Adrenal gland (tissue), 12 donors: ENCODE data around the gene PRPF38B. TPM values are rescaled to one million over a fixed set of nuclear protein-coding genes. Genes with fewer than 3 reads are reported as not detected.

Source experiments
- DNase-seq, 7 donors: peaks; one replicate each; pipeline ENCODE4 v3.0.0-alpha.2; 2019 to 2020
- H3K27ac ChIP-seq, 5 donors: fragments of 200-600 bp; sonication (generic) in 4 of 5; 1 replicate in 3 of 5; 2 replicates in 2 of 5; pipeline versions ENCODE4 v1.5.1 to v1.8.0; 2016 to 2020; ENCODE audit warnings: mild to moderate bottlenecking in 1 of 5
- H3K27me3 ChIP-seq: fragments of 200-600 bp; 2 replicates; pipeline ENCODE4 v1.8.0; 2021
- H3K36me3 ChIP-seq, 2 donors: fragments of 200-600 bp; replicated peaks in 1 of 2; 1 replicate in 1 of 2; 2 replicates in 1 of 2; pipeline versions ENCODE4 v1.5.1 to v1.8.0; 2018 to 2022
- H3K4me1 ChIP-seq, 2 donors: fragments of 200-600 bp; replicated peaks in 1 of 2; 1 replicate in 1 of 2; 2 replicates in 1 of 2; pipeline versions ENCODE4 v1.5.1 to v1.8.0; 2018 to 2021
- H3K4me3 ChIP-seq, 4 donors: fragments of 200-600 bp; sonication (generic) in 3 of 4; one replicate each; pipeline ENCODE4 v1.5.1; 2016 to 2018
- H3K9me3 ChIP-seq, 3 donors: fragments of 200-600 bp; sonication (generic) in 1 of 3; replicated peaks in 1 of 3; 1 replicate in 2 of 3; 2 replicates in 1 of 3; pipeline versions ENCODE4 v1.5.1 to v1.8.0; 2016 to 2021
- POLR2A ChIP-seq, 2 donors: fragments of 450-650 bp; IDR thresholded peaks; one replicate each; pipeline ENCODE4 v1.6.1; 2017; ENCODE audit warnings: antibody characterized with exemption in 2 of 2, mild to moderate bottlenecking in 2 of 2, moderate library complexity in 1 of 2
- WGBS, 4 donors: extraction: QIAGEN DNeasy Blood & Tissue Kit in 2 of 4; methylation state at CpG; one replicate each; pipeline versions ENCODE4 v1.1.5 to v1.1.7; 2013 to 2017; 5-methylcytosine and 5-hydroxymethylcytosine counted together
- intact Hi-C, 2 donors: fragments of 100-400 bp; cut with DNase I; formaldehyde crosslinking; loops; one replicate each; pipeline versions ENCODE4 v1.14.1 to v1.15.0; 2022 to 2023
- polyA plus RNA-seq, 3 donors: library from polyadenylated mRNA; stranded (reverse); fragments of 200-250 nt in 2 of 3; fragments of 350-450 nt in 1 of 3; fragmentation: Illumina TruSeq in 1 of 3; extraction: RNeasy Lipid Tissue Mini Kit (QIAGEN cat#74804) in 1 of 3; gene quantifications; one replicate each; pipeline ENCODE4 v1.2.3, GENCODE V29; 2013 to 2014
- total RNA-seq, 9 donors: library from RNA; depleted of rRNA in 4 of 9; stranded (reverse); fragments of >200 nt in 4 of 9; fragments of 120-200 nt in 1 of 9; fragmentation: NEBNext Ultra II Directional in 1 of 9; extraction: Animal tissue kit (Norgen Biotek cat#: 25700) in 1 of 9; gene quantifications; one replicate each; pipeline versions ENCODE4 v1.1.0 to v1.2.4, GENCODE V29; 2013 to 2023
- TF ChIP-seq, protein P1 (sequence below), 6 experiments: fragments of 450-650 bp in 4 of 6; fragments of 200-600 bp in 2 of 6; sonication (generic) in 1 of 6; IDR thresholded peaks; 1 replicate in 5 of 6; 2 replicates in 1 of 6; pipeline versions ENCODE4 v1.5.1 to v1.8.0; 2016 to 2021; ENCODE audit warnings: antibody characterized with exemption in 6 of 6, mild to moderate bottlenecking in 2 of 6, moderate library complexity in 1 of 6
- donor health status: healthy with polysubstance abuse.
- donor health status: Bipolar disorder and iron deficiency.
- donor health status: DM: yes; HTN: yes; CAD: no.
- donor health status: DM: no; HTN: no; CAD: no.
- donor health status: DM: no; HTN: no; CAD: no.
- donor health status: DM: yes; HTN: yes; CAD: no.

PRPF38B gene
- total and polyA plus RNA-seq, 12 donors = 11.3 to 63.2 (median 26.6) TPM

DNA sequence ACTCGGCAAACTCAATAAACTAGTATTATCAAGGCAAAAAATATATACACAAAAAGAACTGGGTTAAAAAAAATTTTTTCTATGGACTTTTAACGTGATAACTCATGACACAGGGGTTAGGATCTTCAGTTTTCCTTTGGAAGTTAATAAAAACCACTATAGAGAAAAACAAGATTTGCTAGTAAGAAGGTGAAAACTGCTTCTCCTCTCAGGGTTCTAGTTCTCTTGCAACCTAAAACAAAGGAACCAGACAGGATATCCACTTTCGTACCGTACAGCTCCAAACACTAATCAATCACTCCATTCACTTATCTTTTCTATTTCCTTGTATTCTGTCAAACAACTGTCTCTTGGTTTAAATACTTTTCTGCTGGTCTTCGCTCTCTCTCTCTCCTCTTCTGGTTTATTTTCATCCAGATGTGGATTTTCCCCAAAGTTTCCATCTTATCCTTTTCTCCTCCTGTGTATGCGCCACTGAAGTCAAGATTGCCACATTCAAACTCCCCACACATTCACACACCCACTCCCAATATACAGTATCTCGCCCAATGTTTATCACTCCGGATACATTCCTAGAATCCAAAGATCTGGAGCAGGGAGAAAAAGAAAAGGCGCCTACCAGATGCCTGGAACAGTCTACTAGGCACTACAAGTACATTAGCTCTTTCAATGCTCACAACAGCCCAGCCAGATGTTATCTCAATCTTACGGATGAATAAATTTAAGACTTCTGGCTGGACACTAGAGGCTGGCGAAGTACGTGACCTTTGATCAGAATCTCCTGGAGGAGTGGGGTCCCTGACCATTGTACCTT is 775 bp upstream of the PRPF38B start:
- intact Hi-C loops = loop anchor here in 1 of 2 donors (5.0 kb wide), 1 partner anchor 51 kb away; no protein-coding TSS in a partner anchor
- 20 to 24% (median 22%) methylated on average over 12 of the region's 12 CpGs for WGBS, 4 donors
- Histone ChIP-seq H3K4me1 (peaks cover 20 to 36% of the 10 kb centered on the region in 2 donors), H3K9me3 (no peaks in the 10 kb centered on the region), H3K27ac (peak overlapping the region; percentile 88 to 97 (median 95)), H3K36me3 (peaks cover 0 to 8% of the 10 kb centered on the region in 2 donors), H3K27me3 (no peaks in the 10 kb centered on the region), H3K4me3 (peak overlapping the region; percentile 31 to 72 (median 64))
- TF ChIP-seq, protein P1, sequence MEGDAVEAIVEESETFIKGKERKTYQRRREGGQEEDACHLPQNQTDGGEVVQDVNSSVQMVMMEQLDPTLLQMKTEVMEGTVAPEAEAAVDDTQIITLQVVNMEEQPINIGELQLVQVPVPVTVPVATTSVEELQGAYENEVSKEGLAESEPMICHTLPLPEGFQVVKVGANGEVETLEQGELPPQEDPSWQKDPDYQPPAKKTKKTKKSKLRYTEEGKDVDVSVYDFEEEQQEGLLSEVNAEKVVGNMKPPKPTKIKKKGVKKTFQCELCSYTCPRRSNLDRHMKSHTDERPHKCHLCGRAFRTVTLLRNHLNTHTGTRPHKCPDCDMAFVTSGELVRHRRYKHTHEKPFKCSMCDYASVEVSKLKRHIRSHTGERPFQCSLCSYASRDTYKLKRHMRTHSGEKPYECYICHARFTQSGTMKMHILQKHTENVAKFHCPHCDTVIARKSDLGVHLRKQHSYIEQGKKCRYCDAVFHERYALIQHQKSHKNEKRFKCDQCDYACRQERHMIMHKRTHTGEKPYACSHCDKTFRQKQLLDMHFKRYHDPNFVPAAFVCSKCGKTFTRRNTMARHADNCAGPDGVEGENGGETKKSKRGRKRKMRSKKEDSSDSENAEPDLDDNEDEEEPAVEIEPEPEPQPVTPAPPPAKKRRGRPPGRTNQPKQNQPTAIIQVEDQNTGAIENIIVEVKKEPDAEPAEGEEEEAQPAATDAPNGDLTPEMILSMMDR (IDR thresholded peaks at IDR 0.05) = no peak
- DNase-seq = peak in 1 of 7 donors; percentile 11

DNA sequence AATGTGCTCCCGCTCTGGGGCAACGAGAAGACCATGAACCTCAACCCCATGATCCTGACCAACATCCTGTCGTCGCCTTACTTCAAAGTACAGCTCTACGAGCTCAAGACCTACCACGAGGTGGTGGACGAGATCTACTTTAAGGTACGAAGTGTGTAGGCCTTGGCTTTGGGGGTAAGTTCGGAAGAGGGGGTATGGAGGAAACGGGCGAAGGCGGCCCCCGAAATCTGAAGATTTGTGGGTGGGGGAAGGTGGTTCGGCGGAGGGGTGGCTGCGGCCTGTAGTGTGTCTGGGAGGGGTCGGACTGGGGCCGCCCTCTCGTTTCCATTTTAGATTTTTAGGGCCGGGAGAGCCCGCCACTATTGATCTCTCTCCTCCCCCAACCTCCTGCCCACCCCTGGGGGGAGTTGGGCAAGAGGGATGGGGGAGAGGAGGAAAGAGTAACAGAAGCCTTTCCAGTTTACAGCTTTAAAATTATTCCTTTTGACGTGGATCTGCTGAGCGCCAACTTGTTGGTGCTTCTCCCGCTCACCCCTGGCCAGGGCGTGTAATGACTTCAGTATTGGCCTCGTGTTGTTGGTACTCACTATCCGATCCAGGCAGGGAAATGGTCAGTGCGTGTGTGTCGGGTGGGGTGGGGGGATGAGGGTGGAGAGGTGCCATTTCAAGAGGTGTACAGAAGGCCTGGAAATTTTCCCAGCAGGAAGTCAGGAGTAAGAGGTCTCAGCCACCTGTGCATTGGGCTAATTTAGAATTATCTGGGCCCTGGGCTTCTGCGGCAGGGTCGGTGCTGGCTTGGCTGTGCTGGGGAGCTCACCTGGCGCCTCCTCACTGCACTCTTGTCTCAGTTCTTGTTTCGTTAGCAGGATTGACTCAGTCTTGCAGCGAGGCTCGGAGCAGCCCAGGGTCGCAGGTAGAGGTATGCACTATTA is 880 bp downstream of the PRPF38B start:
- Histone ChIP-seq H3K9me3 (no peaks in the 10 kb centered on the region), H3K4me3 (peak overlapping the region; percentile 61 to 93 (median 70)), H3K27ac (peak overlapping the region; percentile 88 to 97 (median 95)), H3K4me1 (peaks cover 20 to 36% of the 10 kb centered on the region in 2 donors), H3K27me3 (no peaks in the 10 kb centered on the region), H3K36me3 (peaks cover 0 to 23% of the 10 kb centered on the region in 2 donors)
- TF ChIP-seq, protein P1 (IDR thresholded peaks at IDR 0.05) = peak in 2 of 6 experiments; percentile 22 to 40
- peak in 1 of 2 donors; percentile 2 for TF ChIP-seq POLR2A (IDR thresholded peaks at IDR 0.05)
- intact Hi-C loops = loop anchor here in 1 of 2 donors (5.0 kb wide), 1 partner anchor 49 kb away; no protein-coding TSS in a partner anchor
- peak; percentile 36 to 75 (median 49) for DNase-seq
- WGBS, 4 donors = 0 to 2% (median 1%) methylated on average over 27 to 36 of the region's 36 CpGs

- Histone ChIP-seq H3K36me3 (peaks cover 0 to 49% of the 10 kb centered on the region in 2 donors), H3K4me1 (peaks cover 20 to 36% of the 10 kb centered on the region in 2 donors), H3K27me3 (no peaks in the 10 kb centered on the region), H3K4me3 (peak overlapping the region in 1 of 4 donors; percentile 72), H3K27ac (no peak overlapping the region), H3K9me3 (no peaks in the 10 kb centered on the region)
- intact Hi-C loops = no loop called here
- TF ChIP-seq, protein P1 (IDR thresholded peaks at IDR 0.05) = no peak
- TF ChIP-seq POLR2A (IDR thresholded peaks at IDR 0.05) = no peak
- WGBS, 4 donors = 63 to 74% (median 67%) methylated on average over 5 of the region's 5 CpGs
- DNase-seq = no peak
Observed at GRCh38 chr1:108695535-108695934, 3.4 kb downstream of the PRPF38B start.
